T-helper 1 cell (primary cell): ENCODE measurements around the gene ILF3.

Source experiments
- DNase-seq, 5 donors: peaks; one replicate each; pipeline ENCODE4 v3.0.0-alpha.2; 2012 to 2020

Gene ILF3

GRCh38 chr19:10678813-10679212, 24.7 kb downstream of the ILF3 start:
- DNase-seq = no peak

GRCh38 chr19:10679743-10680142, 25.6 kb downstream of the ILF3 start:
- DNase-seq = no peak

- DNase-seq = no peak
Measured at GRCh38 chr19:10680545-10681135, 26.5 kb downstream of the ILF3 start.

DNA sequence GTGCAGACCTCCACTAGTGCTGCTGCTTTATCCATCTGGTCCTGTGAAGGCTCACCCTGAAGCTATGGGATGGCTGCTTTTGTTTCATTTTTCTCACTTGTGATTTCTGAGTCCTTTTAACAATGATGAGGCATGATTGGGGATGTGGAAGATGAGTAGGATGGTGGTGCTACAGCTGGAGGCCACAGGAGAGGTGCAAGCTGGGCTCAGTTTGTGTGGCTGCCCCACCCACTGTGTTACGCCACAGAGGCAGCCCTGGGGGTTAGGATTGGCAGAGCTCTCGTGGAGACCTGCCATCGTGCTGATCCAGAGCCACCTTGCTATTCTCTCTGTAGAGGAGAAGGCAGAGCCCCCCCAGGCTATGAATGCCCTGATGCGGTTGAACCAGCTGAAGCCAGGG, 27.5 kb downstream of the ILF3 start:
- no peak for DNase-seq

- DNase-seq = no peak
Measured at GRCh38 chr19:10682397-10683063, 28.4 kb downstream of the ILF3 start.

DNA sequence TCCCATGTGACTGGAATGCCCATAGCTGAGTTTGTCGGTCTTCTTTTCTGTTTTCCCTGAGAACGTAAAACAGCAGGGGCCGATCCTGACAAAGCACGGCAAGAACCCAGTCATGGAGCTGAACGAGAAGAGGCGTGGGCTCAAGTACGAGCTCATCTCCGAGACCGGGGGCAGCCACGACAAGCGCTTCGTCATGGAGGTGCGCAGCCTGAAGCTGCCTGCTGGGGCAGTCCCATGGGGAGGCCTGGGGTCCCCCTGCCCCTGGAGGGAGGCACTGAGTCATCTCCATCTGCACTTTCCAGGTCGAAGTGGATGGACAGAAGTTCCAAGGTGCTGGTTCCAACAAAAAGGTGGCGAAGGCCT, 28.9 kb downstream of the ILF3 start:
- DNase-seq = no peak

GRCh38 chr19:10683582-10683981, 29.4 kb downstream of the ILF3 start:
- no peak for DNase-seq

DNA sequence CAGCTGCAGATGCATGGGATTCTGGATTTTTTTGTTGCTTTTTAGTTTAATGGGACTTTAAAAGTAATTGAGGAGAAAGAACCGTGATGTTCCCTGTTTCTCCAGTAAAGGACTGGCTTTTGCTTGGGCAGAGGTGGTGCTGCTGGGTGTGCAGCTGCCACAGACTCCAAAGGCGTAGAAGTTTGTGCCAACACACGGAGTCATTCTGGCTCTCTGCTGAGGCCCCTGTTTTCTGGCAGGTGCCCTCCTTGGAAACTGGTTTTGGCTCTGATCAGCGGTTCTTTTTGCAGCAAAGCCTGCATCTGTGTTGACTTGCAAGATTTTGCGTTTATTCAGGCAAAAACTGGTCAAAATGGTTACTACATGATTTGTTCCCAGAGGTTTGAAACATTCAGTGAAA, 31.1 kb downstream of the ILF3 start:
- DNase-seq = no peak

DNA sequence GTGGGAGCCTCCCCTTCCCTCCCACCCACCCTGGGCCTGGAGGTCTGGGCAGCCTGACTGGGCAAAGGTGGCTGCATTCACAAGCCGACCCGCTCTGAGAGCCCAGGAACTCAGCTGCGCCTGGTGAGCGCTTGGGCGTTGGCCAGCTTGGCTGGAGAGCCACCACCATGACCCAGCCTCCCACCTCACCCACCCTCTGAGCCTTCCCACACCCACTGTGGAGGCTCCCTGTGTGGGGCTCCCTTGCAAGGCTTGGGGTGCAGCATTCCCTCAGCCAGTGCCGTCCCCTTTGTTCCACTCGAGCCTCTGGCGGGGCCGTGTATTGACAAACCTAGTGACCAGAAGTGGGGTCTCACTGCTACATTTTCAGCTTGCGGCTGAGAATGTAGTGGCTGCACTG, 32.0 kb downstream of the ILF3 start:
- DNase-seq = no peak

DNA sequence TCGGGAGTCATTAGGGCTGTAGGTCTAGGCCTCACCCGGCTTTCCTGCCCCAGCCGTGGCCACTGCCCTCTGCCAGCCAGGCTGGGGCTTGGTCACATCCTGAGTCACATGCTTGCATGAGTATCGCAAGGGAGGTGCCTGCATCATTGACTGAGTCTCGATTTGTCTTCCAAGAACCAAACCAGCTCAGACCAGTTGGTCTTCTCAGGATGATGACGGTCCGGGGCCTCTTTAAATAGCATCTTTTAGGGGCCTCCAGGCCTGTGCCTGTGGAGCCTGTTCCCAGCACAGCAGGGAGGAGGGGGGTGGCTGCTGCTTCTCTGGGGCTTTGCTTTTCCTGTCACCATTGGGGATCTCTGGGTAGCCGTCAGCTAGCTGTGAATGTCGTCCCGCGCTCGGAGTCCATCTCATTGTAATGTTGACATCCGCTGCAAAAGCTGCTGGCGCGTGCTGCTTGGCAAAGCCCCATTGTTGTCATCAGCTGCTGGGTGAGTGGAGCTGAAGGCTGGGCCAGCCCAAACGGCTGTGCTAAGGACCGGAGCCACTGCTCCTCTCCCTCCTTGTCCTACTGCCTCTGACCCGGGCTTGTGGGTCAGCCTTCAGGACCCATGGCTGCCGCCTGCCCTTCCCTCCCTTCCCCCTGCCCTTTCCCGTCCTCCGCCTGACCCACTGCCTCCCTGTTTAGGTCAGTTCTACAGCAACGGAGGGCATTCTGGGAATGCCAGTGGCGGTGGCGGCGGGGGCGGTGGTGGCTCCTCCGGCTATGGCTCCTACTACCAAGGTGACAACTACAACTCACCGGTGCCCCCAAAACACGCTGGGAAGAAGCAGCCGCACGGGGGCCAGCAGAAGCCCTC, 32.7 kb downstream of the ILF3 start:
- no peak for DNase-seq

DNA sequence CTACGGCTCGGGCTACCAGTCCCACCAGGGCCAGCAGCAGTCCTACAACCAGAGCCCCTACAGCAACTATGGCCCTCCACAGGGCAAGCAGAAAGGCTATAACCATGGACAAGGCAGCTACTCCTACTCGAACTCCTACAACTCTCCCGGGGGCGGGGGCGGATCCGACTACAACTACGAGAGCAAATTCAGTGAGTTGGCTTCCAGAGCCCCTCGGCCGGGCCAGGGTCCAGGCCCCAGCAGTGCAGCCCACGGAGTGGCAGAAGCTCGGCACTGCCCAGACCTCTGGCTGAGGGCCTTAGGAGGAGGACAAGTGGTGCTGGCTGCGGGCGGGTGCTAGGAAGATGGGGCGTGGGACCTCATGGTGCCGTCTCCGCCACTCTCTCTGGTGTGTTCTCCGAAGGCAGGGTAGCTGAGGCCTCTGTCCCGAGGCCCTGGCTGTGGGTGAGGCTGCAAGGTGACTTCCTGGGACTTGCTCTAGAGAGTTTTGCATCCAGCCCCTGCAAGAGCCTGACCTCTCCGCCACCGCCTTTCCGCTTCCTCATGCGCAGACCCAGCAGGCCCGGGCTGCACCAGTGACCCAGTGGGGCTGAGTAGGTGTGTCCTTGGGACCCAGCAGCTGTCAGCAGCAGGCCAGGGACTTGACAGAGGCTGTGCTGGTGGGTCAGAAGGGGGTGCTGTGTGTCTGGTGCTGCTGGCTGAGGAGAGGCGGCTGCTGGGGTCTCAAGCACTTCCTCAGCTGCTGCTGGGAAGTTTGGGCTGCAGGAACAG, 33.6 kb downstream of the ILF3 start:
- DNase-seq = no peak

GRCh38 chr19:10688545-10689280, 34.6 kb downstream of the ILF3 start:
- DNase-seq = no peak

DNA sequence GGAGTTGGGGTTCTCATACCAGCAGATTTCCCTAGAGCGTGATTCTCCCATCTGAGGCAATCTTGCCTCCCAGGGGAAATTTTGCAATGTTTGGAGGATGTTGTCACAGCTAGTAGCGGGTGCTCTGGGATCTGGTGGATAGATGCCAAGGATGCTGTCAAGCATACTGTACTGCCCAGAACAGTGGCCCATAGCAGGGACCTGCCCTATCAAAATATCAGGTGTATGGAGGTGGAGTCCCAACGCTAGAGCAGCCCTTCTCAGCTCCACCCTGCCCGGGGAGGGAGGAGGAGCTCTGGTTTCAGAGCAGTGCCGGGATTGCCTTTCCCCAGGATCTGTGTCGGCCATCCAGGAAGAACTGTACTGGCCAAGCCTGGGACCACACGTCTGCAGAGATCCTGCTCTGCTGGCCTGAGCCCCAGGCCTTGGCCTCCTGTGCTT, 36.2 kb downstream of the ILF3 start:
- no peak for DNase-seq

DNA sequence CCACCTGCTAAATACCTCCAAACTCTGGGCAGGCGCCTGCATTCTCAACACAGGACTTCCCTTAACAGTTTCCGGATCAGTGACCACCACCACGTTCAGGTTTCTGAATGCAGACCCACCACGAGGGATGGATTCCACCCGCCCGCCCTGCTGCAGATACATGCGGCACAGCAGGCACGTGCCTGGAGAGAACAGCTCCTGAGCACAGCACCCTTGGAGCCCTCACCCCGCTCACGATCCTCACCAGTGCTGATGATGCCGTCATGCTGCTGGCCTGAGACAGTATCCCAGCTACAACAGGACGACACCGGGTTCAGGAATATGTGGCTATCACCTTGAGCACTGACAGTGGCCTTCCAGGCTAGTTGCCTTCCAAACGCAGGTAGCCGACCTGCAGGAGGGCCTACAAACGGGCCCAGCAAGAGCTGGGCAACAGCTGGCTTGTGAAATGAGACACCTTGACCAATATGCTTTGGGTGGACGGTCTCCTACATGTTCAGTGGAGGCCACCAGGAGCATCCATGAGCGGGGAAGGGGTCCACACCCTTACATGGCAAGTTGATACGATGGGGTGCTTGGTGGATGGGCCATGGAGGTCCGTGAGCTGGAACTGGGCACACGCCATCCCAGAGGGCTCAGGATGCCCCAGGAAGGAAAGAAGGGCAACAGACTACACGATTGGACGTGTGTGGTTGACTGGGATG, 37.2 kb downstream of the ILF3 start:
- DNase-seq = no peak

DNA sequence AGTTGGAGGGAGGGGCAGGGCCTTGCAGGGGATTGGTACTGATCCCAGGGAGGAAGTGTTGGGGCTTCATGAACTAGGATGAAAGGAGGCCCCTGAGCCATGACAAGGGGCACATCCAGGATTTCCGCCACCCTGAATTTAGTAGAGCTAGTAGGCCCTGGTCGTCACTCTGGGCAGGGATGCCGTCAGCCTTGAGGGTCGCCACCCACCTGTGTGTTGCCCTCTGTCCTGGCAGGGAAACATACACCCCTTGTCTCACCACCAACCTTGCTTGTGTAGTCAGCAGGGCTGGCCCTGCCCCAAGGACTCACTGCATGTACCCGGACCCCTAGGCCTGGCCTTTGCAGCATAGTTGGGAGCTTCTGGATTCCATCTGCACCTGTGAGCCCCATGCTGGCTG, 37.7 kb downstream of the ILF3 start:
- DNase-seq = no peak

GRCh38 chr19:10692673-10693264, 38.6 kb downstream of the ILF3 start:
- DNase-seq = no peak

DNA sequence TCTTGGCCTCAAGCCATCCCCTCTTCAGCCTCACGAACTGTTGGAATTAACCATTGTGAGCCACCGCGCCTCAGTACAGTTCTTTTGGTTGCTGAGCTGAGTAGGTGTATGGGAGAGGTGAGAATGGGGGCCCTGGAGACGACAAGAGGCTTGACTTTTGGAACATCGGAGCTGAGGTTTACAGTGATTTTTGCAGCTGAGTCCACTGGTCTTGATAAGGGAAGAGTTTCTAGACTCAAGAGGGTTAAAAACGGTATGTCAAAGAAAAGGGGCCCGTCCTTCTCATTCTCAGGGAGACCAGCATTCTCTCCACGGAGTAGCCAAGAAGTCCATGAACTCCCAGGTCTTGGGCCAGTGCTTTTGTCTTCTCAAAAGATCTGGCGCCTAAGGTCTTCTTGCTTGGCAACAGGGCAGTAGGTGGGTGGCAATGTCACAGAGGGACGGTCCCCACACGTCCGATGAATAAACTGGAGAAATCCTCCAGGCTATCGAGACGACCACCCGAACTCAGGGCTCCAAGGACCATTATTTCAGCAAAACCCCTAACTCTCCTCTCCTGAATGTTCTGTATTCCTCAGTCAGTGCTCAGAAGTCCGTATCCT, 40.7 kb downstream of the ILF3 start:
- DNase-seq = no peak

GRCh38 chr19:10695401-10696398, 41.6 kb downstream of the ILF3 start:
- peak; percentile 71 to 90 (median 81) for DNase-seq

GRCh38 chr19:10699650-10700335, 45.6 kb downstream of the ILF3 start:
- DNase-seq = peak; percentile 30 to 73 (median 57)
